K562 (cell line): ENCODE measurements around the gene MED13L. TPM values are rescaled to one million over a fixed set of nuclear protein-coding genes. Genes with fewer than 3 reads are reported as not detected.

Experiments used
- ARID1B ChIP-seq: fragments of 450-650 bp; IDR thresholded peaks from 2 replicates; pipeline ENCODE4 v1.6.1; 2016; ENCODE audit warnings: antibody characterized with exemption, mild to moderate bottlenecking, inconsistent platforms
- BACH1 ChIP-seq: fragments of 200-800 bp; sonication (Bioruptor generic); IDR thresholded peaks from 2 replicates; pipeline ENCODE4 v1.6.1; 2016; ENCODE audit warnings: missing genetic modification characterization, missing compliant biosample characterization
- CBX2 ChIP-seq: fragments of 200-600 bp; sonication (generic); IDR thresholded peaks from one replicate; pipeline ENCODE4 v1.6.1; 2012; ENCODE audit warnings: mild to moderate bottlenecking, low read length, inconsistent platforms; ENCODE audit not compliant: insufficient read depth, poor library complexity, severe bottlenecking
- JUND ChIP-seq, 2 experiments: IDR thresholded peaks; 2 replicates in 1 of 2; 3 replicates in 1 of 2; pipeline ENCODE4 v1.6.1; 2011; ENCODE audit warnings: borderline replicate concordance in 2 of 2, low read depth in 2 of 2, low read length in 2 of 2, improper control_type of control experiment in 1 of 2, missing biosample characterization in 1 of 2, missing genetic modification characterization in 1 of 2, missing genetic modification reagents in 1 of 2
- MYC ChIP-seq, 2 experiments: fragments of 250-450 bp in 1 of 2; sonication (Bioruptor Pico) in 1 of 2; IDR thresholded peaks; 2 replicates each; pipeline versions ENCODE4 v1.5.1 to v1.6.1; 2012 to 2021; ENCODE audit warnings: low read depth in 2 of 2, borderline replicate concordance in 1 of 2, improper control_type of control experiment in 1 of 2, low read length in 1 of 2, mild to moderate bottlenecking in 1 of 2, moderate library complexity in 1 of 2
- NCOR1 ChIP-seq: fragments of 450-650 bp; IDR thresholded peaks from 2 replicates; pipeline ENCODE4 v1.6.1; 2016; ENCODE audit warnings: mild to moderate bottlenecking, moderate library complexity
- NFE2 ChIP-seq: IDR thresholded peaks from 2 replicates; pipeline ENCODE4 v1.6.1; 2014; ENCODE audit warnings: antibody characterized with exemption, low read depth
- PHB ChIP-seq: fragments of 250-450 bp; sonication (Bioruptor Pico); IDR thresholded peaks from 2 replicates; pipeline ENCODE4 v1.5.0; 2021
- POU5F1 ChIP-seq: fragments of 150-350 bp; IDR thresholded peaks from 2 replicates; pipeline ENCODE4 v1.6.1; 2014; ENCODE audit warnings: borderline replicate concordance, low read length, low read depth, mild to moderate bottlenecking; ENCODE audit not compliant: partially characterized antibody
- RREB1 ChIP-seq: fragments of 250-450 bp; sonication (Bioruptor Pico); IDR thresholded peaks from 2 replicates; pipeline ENCODE4 v1.4.0; 2020
- SMAD2 ChIP-seq: fragments of 150-350 bp; IDR thresholded peaks from 2 replicates; pipeline ENCODE4 v1.6.1; 2014; ENCODE audit warnings: low read depth, mild to moderate bottlenecking, low read length
- SPI1 ChIP-seq: IDR thresholded peaks from 2 replicates; pipeline ENCODE4 v1.6.1; 2011; ENCODE audit warnings: low read depth, low read length, control low read depth, borderline replicate concordance
- TEAD1 ChIP-seq, 2 experiments: fragments of 450-650 bp in 1 of 2; sonication (generic) in 1 of 2; formaldehyde crosslinking; IDR thresholded peaks; 2 replicates each; pipeline versions ENCODE4 v1.4.0 to v1.8.0; 2020 to 2022; ENCODE audit warnings: mild to moderate bottlenecking in 2 of 2, missing genetic modification reagents in 1 of 2
- TOE1 ChIP-seq, 2 experiments: fragments of 450-650 bp in 1 of 2; sonication (generic) in 1 of 2; formaldehyde crosslinking in 1 of 2; IDR thresholded peaks; 2 replicates each; pipeline versions ENCODE4 v1.7.1 to v1.8.0; 2016 to 2022; ENCODE audit warnings: borderline replicate concordance in 2 of 2, mild to moderate bottlenecking in 2 of 2, antibody characterized with exemption in 1 of 2, inconsistent platforms in 1 of 2, low read depth in 1 of 2, missing genetic modification reagents in 1 of 2, moderate library complexity in 1 of 2
- ZNF347 ChIP-seq: fragments of 450-650 bp; formaldehyde crosslinking; IDR thresholded peaks from 2 replicates; pipeline ENCODE4 v1.4.0; 2020; ENCODE audit warnings: low read depth, mild to moderate bottlenecking, moderate library complexity
- ZNF408 ChIP-seq: fragments of 250-450 bp; sonication (Bioruptor Pico); IDR thresholded peaks from 2 replicates; pipeline ENCODE4 v1.4.0; 2020; ENCODE audit warnings: low read depth, mild to moderate bottlenecking, moderate library complexity
- polyA plus RNA-seq, 8 experiments: library from polyadenylated mRNA; depleted of rRNA in 4 of 8; stranded (reverse) in 5 of 8; unstranded in 3 of 8; fragments of >200 nt; fragmentation: Nextera tagmentation in 2 of 8; fragmentation: Illumina TruSeq in 1 of 8; extraction: Ambion mirVana in 2 of 8; extraction: Trizol in 1 of 8; gene quantifications; 2 replicates each; pipeline versions ENCODE4 v1.2.1 to v1.2.3, GENCODE V29; 2011 to 2014; ENCODE audit warnings: inconsistent platforms in 1 of 8, missing spikeins in 1 of 8
- total RNA-seq, 7 experiments: library from RNA; depleted of rRNA in 6 of 7; stranded (reverse); fragments of >200 nt in 6 of 7; fragmentation: Illumina TruSeq in 2 of 7; extraction: Trizol in 2 of 7; gene quantifications; 2 replicates each; pipeline versions ENCODE4 v1.2.1 to v1.2.3, GENCODE V29; 2011 to 2021; ENCODE audit warnings: low replicate concordance in 1 of 7

Gene MED13L
- total and polyA plus RNA-seq, 9 of the 15 experiments (the other 6 are each of a cell fraction or from before 2014, with no cell fraction given): 13.4 to 90.3 (median 36.9) TPM

- peak; percentile 5; the same call in 1 of the 2 replicates for TF ChIP-seq JUND (IDR thresholded peaks at IDR 0.05; ENCODE audit: borderline replicate concordance, low read depth, low read length)
- TF ChIP-seq JUND (tag; IDR thresholded peaks at IDR 0.05; ENCODE audit: borderline replicate concordance, low read depth, low read length): no peak
- peak; percentile 76 for TF ChIP-seq ARID1B
- no peak for TF ChIP-seq TEAD1 (CRISPR knock-in tag; IDR thresholded peaks at IDR 0.05)
- no peak for TF ChIP-seq POU5F1
- TF ChIP-seq PHB (CRISPR knock-in tag): no peak
- no peak for TF ChIP-seq SPI1
- TF ChIP-seq TOE1 (IDR thresholded peaks at IDR 0.05; ENCODE audit: borderline replicate concordance): 0 out of 2 replicates have a peak, but pooled peaks have one; percentile 20
- TF ChIP-seq TOE1 (CRISPR knock-in tag; IDR thresholded peaks at IDR 0.05; ENCODE audit: borderline replicate concordance, low read depth): no peak
- TF ChIP-seq SMAD2: no peak
- peak; percentile 50; the same call in 1 of the 2 replicates for TF ChIP-seq NCOR1
- no peak for TF ChIP-seq ZNF347
- no peak for TF ChIP-seq MYC (IDR thresholded peaks at IDR 0.05; ENCODE audit: low read depth, low read length)
- TF ChIP-seq MYC (CRISPR knock-in tag; IDR thresholded peaks at IDR 0.05; ENCODE audit: borderline replicate concordance, low read depth): no peak
- TF ChIP-seq NFE2: 0 out of 2 replicates have a peak, but pooled peaks have one; percentile 15
- TF ChIP-seq CBX2: no peak
- TF ChIP-seq BACH1 (tag): no peak
- no peak for TF ChIP-seq RREB1 (CRISPR knock-in tag)
- TF ChIP-seq ZNF408 (CRISPR knock-in tag): no peak
These were observed 183.0 kb downstream of the MED13L start (continued) for GRCh38 chr12:116094475-116094874.
